Stimulated activated CD4-positive, alpha-beta T cell treated with anti-CD3 and anti-CD28 coated beads, Interleukin-12 subunit alpha, Interleukin-12 subunit beta, amount 100 ng/mL, for 48 hours (primary cell): Measurements from ENCODE around the gene FZD4.
"Not testable (repeated sequence)": the region's sequence is repeated elsewhere in the genome, so short reads cannot be mapped to it uniquely, and the experiment has no call there.

ENCODE experiments used
- DNase-seq, 3 donors: peaks; one replicate each; pipeline ENCODE4 v3.0.0-alpha.2; 2020; ENCODE audit warnings: low read depth in 2 of 3, low spot score in 1 of 3

The FZD4 gene

DNA sequence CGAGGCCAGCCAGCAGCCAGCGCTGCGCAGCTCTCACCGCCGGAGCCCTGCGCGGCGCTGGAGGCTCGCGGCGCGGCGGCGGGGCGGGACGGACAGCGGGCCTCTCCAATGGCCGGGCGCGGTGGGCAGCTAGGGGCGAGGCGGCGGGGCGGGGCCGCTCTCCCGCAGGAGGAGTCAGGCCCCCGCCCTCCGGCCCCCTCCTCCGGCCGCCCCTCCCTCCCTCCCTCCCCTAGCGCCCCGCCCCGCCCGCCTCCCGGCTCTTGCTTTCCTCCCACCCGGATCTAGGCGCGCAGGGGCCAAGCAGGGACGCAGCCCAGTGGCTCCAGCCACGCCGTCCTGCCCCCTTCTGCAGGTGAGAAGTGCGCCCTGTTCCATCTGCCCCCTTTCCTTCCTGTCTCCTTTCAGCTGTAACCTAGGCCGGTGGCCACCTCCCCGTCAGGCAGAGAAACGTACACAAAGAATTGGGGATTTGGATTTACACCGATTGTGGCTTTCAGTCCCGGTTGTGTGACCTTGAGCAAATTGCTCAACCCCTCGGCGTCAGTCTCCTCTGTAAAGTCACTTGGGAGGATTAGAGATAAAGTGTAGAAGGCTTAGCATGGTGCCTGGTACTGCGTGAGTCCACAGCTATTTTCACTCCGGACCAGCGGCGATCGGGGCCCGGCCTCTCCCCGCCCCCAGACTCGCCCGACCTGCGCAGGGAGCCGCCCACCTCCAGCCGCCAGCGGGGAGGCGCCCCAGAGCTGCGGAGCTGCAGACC, at the start of gene FZD4:
TSS of gene FZD4 (minus strand) at position 35 of the 760 bp plus-strand sequence. CDS start 310 bp downstream, outside the sequence.
- peak; percentile 13 to 58 (median 18) for DNase-seq

DNA sequence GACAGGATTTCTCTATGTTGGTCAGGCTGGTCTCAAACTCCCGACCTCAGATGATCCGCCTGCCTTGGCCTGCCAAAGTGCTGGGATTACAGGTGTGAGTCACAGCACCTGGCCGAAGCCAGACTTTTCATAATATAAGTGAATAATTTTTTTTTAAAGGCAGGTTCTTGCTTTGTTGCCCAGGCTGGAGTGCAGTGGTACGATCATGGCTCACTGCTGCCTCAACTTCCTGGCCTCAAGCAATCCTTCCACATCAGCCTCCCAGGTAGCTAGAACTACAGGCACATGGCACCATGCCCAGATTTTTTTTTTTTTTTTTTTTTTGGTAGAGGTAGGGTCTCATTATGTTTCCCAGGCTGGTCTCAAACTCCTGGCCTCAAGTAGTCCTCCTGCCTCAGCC, 49.1 kb upstream of the FZD4 start:
- DNase-seq: not testable (repeated sequence)

DNA sequence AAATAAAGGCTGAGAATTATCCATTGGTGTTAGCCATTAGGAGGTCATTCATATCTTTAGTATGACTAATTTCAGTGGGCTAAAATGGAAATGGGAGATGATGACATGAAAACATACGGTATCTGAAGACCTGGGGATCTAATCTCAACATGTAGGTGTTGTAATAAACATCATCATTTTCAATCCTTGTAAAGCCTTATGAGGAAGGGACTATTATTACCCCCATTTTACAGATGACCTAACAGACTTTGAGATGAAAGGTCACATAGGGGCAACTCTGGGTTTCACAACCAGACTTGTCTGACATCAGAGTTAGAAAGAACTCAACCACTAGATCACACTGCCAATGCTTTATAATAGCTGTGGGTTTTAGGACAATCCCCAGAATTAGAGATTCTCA, 47.7 kb upstream of the FZD4 start:
- DNase-seq: no peak

DNA sequence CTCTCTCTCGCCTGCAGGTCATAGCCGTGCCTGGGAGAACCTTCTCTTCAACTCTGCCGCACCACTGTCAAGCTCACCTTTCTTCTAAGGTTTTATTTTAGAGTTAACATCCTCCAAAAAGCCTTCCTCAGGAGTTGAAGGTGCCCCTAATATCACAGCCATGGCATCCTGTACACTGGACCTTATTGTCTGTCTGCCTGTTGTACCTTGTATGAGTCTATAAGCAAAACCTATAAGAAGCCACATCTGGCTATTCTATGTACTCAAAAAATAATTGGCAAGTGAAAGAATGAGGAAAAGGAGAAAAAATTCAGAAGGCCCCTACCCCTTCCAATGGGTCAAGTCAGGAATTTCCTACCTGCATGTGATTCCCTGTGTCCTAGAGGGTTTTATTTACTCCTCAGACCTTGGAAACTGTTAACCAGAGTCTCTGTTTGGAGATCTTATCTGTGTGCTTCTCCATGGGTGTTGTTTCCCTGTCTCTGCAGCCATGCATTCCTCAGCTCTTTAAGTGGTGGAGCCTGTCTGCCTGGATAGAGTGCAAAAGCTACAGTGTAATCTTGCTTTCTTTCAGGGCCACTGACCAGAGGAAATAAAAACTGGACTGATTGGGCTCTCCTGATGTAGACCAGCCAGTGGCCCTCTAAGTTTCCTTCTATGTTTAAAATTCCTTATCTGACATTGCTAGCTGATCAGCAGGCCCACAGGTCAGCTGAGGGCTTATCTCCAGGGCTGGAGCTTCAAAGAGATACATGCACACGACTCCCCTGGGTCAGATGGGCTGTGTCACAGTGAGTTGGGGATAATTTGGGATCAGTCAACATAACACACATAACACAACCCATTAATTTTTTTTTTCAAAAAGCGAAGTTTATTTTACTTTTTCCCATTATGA, 44.9 kb upstream of the FZD4 start:
- DNase-seq: no peak

DNA sequence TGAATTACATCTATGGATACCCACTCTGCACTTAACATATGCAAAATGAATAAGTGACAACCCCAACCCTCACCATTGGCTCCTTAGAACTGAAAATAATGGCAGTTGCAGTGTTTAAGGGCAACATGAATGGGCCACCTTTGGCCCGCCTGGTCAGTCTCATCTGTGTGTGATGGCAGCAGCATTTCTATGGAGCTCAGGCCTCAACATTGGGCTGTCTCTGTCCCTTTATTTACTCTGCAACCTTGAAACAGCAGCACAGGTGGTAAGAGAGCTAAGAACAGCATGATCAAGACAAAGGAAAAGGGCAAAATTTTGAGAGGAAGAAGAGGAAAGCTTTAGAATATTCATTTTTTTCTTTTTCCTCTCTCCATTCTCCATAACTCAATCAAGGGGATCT, 44.2 kb upstream of the FZD4 start:
- no peak for DNase-seq

DNA sequence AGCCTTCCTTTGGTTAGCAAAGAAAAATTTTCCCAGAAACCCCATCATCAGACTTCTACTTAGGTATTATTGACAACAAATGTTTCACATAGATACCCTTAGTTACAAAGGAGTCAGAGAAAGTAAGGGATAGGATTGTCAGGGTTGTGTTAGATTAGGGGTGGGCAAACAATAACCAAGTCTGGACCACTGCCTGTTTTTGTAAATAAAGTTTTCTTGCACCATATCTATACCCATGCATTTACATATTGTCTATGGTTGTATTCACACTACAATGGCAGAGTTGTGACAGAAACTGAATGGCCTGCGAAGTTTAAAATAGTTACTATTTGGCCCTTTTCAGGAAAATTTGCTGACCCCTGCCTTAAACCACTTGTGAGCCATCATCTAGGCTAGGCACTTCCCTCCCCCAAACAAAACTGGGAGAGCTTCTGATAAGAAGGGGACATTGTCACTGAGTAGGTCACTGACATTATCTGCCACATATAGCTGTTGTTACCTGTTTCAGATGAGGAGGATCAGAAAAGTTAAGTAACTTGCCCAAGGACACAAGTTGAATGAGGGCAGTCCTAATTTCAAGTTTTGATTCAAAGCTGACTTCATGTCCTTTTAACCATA, 41.9 kb upstream of the FZD4 start:
- no peak for DNase-seq

DNA sequence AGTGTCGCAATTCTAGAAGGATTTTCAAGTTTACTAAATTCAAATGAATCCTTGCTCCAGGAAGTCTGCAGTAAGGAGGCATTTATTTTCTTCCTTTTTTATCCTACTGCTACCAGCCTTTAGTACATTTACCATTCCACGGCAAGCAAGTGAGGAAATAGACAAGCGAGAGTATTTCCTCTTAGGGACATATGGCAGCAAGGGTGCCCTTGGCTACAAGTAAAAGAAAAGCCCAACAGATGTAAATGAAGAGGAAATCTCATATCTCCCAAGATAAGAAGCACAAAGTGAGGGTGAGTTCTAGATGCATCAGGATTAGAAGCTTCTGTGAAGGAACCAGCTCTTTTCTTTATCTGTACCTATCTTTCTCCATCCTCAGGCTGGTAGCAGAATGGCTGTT, 37.8 kb upstream of the FZD4 start:
- DNase-seq: no peak

DNA sequence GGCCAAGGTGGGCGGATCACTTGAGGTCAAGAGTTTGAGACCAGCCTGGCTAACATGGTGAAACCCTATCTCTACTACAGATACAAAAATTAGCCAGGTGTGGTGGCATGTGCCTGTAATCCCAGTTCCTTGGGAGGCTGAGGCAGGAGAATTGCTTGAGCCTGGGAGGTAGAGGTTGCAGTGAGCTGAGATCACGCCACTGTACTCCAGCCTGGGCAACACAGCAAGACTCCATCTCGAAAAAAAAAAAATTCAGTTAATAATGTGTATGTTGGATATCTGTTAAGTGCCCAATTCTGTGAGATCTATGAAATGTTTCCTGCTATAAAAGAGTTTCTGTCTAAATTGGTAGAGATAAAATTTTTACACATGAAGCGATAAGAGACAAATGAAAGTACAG, 37.1 kb upstream of the FZD4 start:
- DNase-seq: not testable (repeated sequence)

DNA sequence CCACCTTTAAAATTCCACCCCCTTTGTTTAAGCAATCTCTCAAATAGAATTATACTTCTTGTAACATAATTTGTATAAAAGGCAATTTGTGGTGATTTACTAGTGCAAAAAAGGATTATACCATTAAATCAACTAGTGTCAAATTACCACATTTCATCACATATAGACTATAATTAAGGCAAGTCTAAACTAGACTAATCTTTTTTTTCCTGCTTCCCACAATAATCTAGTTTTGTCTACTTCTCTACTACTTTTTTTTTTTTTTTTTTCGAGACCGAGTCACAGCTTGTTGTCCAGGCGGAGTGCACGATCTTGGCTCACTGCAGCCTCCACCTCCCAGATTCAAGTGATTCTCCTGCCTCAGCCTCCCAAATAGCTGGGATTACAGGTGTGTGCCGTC, 36.1 kb upstream of the FZD4 start:
- no peak for DNase-seq

DNA sequence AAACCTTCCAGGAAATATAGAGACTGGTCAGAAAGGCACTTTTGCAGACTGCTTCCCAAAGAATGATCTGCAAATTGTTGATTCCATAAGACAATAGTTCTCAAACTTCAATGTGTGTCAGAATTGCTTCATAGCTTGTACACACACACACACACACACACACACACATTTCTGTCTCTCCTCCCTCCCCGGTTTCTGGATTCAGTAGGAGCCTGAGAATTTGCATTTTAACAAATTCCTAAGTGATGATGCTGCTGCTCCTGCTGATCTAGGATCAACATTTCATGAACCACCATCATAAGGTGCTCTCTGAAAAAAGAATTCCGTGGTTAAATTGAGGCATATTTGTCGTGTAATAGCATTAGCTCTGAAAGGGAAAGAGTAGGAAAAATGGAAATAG, 35.3 kb upstream of the FZD4 start:
- no peak for DNase-seq

DNA sequence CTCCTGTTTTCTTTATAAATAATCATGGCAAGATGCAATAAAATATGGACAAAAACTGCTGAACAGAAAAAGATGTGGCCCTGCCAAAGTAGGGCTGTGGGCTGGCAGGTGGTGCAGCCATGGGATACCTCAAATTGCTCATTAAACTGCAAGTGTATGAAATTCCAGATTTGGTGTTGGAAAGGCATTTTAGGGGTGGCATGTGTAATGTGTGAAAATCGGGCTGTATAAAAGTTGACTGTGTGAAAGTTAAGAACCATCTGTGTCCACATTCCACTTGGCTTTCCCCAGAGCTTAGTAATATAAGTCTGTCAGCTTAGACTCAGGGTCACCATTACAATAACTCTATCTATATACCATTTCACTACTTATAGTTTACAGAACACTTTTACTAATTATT, 34.8 kb upstream of the FZD4 start:
- no peak for DNase-seq

DNA sequence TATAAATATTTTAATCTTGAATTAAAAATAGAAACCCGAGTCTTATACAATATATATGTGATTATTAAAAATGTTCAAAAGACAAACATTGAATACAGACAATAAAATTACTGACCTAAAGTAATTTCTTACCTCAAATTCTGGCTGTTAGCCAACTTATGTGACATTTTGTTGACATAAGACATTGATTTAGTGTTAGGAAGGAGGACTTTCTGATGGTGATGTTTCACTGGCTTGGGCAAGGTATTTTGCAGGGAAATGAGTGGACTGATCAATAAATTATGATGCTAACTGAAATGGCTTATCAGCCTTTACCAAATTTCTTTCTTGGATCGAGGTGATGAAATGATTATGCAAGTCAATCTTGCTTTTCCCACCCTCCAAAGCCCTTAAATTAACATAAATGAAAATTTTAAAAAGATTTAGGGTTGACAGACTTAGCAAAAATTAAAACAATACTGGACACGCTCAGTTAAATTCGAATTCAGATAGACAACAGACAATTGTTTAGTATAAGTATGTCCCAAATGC, 33.2 kb upstream of the FZD4 start:
- DNase-seq: no peak

DNA sequence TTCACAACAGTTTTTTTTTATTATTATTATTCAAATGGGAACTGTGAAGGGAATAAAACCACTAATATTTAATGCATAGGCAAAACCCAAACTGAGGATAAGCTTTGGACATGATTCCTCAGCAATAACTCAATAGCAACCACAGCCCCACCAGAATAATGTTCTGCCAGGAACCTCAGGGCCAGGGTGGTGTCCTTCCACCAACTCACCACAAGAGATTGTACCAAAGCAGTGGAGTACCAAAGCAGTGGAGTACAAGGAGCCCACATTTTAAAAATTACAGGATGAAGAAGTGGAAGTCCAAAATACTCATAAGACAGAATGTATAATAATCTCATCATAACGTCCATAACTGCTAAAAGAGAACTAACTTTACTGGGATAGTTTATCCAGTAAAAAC, 32.5 kb upstream of the FZD4 start:
- no peak for DNase-seq

DNA sequence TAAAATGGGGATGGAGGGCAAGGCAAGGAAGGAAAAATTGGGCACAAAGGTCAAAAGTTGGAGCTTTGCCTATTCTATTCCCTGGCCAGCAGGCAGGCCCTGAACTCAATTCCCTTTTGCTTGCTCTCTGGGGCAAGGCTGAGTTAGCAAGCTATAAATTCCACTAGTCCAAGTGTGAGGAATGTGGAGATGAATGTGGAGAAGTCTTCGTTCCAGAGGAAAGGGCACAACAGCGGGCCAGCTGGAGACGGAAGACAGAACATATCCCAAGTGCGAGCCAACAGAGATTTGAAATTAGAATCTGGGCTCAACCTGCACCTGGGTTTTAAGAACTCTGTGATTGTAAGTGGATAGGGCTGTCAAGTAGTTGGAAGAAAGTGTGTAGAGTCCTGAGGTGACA, 29.5 kb upstream of the FZD4 start:
- DNase-seq: no peak

DNA sequence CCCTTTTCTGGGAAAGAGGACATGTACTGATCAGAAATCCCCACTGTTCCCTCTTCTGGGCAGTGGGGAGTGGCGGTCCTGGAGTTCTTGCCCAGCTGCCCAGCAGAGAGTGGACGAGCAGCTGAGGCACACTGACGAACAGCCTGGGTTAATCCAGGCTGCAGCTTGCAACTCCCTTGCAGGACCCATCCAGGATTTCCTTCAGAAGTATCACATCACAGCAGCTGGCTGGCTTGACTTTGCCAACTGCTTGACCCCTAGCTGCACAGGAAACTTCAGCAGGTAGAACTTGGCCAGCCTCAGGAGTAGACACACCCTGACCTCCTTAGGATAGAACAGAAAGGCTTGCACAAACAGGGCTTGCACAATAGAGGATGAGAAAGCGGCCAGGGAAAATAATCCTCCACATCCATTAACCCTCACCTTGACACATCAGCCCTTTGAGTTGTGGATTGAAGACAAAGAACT, 27.9 kb upstream of the FZD4 start:
- no peak for DNase-seq

DNA sequence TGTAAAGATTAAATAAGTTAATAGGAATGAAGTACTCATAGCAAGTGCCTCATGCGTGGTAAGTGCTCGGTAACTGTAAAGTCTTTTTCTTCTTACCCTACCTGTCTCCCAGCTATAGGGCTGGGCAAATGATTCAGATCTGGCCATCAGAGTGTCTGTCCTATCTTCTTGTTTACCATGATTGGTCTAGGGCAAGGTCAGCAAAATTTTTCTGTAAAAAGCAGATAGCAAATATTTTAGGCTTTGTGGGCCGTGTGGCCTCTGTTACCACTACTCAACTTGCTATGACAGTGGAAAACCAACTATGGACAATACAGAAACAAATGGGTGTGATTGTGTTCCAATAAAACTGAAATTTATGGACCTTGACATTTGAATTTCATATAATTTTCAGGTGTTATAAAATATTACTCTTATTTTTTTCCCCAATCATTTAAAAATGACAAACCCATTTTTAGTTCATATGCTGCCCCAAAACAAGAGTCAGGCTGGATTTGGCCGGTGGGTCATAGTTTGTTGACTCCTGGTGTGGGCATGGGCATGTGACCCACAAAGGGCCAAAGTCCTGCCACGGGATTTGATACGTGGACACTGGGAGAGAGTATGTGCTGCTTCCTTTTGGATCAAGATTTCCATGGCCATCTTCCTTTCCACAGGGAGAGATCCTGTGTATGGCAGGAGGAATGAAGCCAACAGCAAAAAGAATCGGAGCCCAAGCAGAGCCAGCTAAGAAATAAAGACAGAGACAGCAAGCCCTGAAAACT, 26.8 kb upstream of the FZD4 start:
- no peak for DNase-seq

DNA sequence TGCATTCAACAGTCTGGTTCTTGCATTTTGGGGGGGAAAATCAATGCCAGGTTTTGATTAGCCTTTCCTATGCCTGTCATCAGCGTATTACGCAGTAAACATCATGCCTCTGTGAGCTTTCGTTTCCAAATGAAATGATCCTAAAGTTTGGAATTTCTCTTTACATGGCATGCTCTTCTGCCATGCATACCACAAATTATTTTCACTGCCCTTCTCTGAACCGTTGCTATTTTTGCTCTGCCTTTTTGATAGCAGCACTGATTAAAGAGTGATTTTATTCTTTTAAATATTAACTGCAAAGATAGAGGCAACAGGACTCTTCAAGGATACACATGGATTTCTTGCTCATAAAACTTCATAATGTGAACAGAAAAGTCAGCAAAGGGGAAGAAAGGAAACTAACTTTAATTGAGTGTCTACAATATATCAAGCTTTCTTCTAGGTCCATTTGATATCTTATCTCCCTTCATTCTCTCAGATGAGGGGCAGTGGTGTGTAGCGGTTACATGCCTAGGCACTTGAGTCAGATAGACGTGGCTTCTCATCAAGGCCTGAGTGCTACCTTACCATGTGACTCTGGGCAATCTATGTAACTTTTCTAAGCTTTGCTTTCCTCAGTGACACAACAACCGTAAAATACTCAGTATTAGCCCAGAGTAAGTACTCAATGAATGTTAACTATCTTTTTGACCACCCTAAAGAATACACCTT, 25.0 kb upstream of the FZD4 start:
- DNase-seq: no peak

DNA sequence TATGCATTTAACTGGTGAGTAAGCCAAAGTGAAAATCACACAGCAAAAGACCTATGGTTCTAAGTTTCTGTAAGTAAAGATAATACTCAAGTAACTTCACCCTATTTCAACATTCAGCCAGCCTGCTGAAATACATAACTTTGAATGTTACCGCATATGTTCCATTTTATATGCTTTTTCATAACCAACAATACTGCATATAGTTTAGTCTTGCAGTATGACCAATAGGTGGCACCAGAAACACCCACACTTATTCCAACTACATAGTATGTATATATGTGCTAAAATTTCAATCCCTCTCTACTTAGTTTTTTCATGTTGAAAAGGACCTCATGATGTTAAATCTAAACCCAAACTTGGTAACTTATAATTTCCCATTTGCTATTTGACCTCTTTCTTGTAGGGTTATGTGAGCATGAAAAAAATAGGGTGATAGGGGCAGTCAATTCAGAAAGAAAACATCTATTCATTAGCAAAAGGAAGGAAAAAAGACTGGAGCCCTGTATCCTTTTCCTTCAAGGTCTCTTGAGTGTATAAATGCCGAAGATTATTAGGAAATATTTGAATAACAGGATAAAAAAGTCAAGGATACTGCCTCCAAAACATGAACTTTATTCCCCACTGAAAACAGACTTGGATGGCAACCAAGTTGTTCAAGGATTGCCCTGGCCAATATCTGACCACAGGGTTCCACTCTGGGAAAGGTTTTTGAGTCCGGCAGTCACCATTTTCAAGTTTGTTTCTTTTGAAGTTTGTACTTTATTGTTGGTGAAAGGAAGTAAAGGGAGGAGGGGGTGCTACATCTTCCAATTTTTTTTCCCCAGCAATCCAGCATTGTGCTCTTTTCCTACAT, 23.8 kb upstream of the FZD4 start:
- no peak for DNase-seq

DNA sequence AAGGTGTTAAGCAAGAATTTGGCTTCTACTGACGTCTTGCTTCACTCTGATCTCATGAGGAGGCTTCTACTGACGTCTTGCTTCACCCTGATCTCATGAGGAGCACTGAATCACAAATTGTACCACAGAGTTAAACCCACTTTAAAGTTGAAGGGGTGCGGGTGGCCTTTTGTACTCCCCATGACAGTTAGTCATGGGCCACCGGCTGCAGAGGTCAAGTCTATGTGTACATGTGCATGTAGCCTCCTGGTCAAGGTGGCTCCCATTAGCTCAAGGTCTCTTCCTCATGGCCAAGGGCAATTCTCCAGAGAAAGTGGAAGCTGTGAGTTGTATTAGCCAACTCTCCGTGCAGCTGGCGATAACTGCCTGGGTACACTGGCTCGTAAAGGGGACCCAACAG, 23.1 kb upstream of the FZD4 start:
- no peak for DNase-seq
